ENCODE data around the gene ARFGEF3. TPM values are rescaled to one million over a fixed set of nuclear protein-coding genes. Genes with fewer than 3 reads are reported as not detected.

Gene ARFGEF3
- total RNA-seq, 2 donors from 2014 or later: 1.7 to 3.7 TPM

- Histone ChIP-seq H3K4me3 (no peak overlapping the region), H3K27me3 (no peaks in the 10 kb centered on the region), H3K36me3 (no peaks in the 10 kb centered on the region), H3K27ac (no peak overlapping the region), H3K9me3 (no peaks in the 10 kb centered on the region), H3K4me1 (no peaks in the 10 kb centered on the region)
- DNase-seq (ENCODE audit: low spot score): no peak
- TF ChIP-seq, protein P1, sequence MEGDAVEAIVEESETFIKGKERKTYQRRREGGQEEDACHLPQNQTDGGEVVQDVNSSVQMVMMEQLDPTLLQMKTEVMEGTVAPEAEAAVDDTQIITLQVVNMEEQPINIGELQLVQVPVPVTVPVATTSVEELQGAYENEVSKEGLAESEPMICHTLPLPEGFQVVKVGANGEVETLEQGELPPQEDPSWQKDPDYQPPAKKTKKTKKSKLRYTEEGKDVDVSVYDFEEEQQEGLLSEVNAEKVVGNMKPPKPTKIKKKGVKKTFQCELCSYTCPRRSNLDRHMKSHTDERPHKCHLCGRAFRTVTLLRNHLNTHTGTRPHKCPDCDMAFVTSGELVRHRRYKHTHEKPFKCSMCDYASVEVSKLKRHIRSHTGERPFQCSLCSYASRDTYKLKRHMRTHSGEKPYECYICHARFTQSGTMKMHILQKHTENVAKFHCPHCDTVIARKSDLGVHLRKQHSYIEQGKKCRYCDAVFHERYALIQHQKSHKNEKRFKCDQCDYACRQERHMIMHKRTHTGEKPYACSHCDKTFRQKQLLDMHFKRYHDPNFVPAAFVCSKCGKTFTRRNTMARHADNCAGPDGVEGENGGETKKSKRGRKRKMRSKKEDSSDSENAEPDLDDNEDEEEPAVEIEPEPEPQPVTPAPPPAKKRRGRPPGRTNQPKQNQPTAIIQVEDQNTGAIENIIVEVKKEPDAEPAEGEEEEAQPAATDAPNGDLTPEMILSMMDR (IDR thresholded peaks at IDR 0.05): no peak
Observed at GRCh38 chr6:138241381-138241780, 79.6 kb downstream of the ARFGEF3 start.

GRCh38 chr6:138241934-138242333, 80.2 kb downstream of the ARFGEF3 start:
- H3K4me3 ChIP-seq: no peak overlapping the region
- no peak overlapping the region for H3K27ac ChIP-seq
- DNase-seq (ENCODE audit: low spot score): no peak
- no peaks in the 10 kb centered on the region for H3K4me1 ChIP-seq
- no peaks in the 10 kb centered on the region for H3K9me3 ChIP-seq
- no peaks in the 10 kb centered on the region for H3K36me3 ChIP-seq
- no peaks in the 10 kb centered on the region for H3K27me3 ChIP-seq
- TF ChIP-seq, protein P1 (IDR thresholded peaks at IDR 0.05): no peak

- H3K4me3 ChIP-seq: no peak overlapping the region
Observed at GRCh38 chr6:138242987-138243592, 81.4 kb downstream of the ARFGEF3 start.

DNA sequence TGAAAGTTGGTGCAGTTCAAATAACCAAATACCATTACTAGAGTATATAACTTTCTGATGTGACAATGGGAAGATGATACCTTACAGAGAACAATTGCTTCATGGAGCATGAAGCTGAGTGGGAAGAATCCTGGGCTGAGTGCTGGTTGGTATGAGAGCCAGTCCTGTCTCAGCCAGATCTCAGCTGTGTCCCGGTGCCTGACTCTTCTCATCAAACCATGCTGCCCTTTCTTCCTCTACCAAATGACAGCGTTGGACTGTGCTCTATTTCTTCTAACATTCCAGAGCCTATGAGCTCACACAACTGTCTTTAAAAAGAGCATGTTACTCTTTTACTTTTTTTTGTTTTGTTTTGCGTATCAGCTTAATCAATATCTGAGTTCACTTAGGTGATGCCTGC, 84.0 kb downstream of the ARFGEF3 start:
- TF ChIP-seq, protein P1 (IDR thresholded peaks at IDR 0.05): no peak
- Histone ChIP-seq H3K27ac (no peak overlapping the region), H3K9me3 (no peaks in the 10 kb centered on the region), H3K36me3 (no peaks in the 10 kb centered on the region), H3K27me3 (no peaks in the 10 kb centered on the region), H3K4me1 (no peaks in the 10 kb centered on the region), H3K4me3 (no peak overlapping the region)
- no peak for DNase-seq (ENCODE audit: low spot score)

More at GRCh38 chr6:138242987-138243592, 81.4 kb downstream of the ARFGEF3 start:
- H3K9me3 ChIP-seq: no peaks in the 10 kb centered on the region
- TF ChIP-seq, protein P1 (IDR thresholded peaks at IDR 0.05): no peak
- DNase-seq (ENCODE audit: low spot score): no peak
- no peaks in the 10 kb centered on the region for H3K27me3 ChIP-seq
- H3K4me1 ChIP-seq: no peaks in the 10 kb centered on the region
- H3K36me3 ChIP-seq: no peaks in the 10 kb centered on the region
- H3K27ac ChIP-seq: no peak overlapping the region

GRCh38 chr6:138246650-138247440, 85.1 kb downstream of the ARFGEF3 start:
- Histone ChIP-seq H3K4me1 (no peaks in the 10 kb centered on the region), H3K4me3 (no peak overlapping the region), H3K27me3 (no peaks in the 10 kb centered on the region), H3K36me3 (no peaks in the 10 kb centered on the region), H3K27ac (no peak overlapping the region), H3K9me3 (no peaks in the 10 kb centered on the region)
- no peak for DNase-seq (ENCODE audit: low spot score)
- TF ChIP-seq, protein P1 (IDR thresholded peaks at IDR 0.05): no peak

All from right atrium auricular region (tissue), 2 donors.